HFF-Myc (cell line): Measurements from ENCODE around the gene FGFRL1.

ENCODE experiments used
- DNase-seq: peaks from one replicate; pipeline ENCODE4 v3.0.0-alpha.2; 2011; ENCODE audit warnings: low read depth; ENCODE audit errors: extremely low read depth
- H3K4me3 ChIP-seq: replicated peaks from 2 replicates; pipeline ENCODE4 v1.5.1; 2011; ENCODE audit warnings: low read depth, mild to moderate bottlenecking, control low read depth, low read length
- TF ChIP-seq, protein P1 (sequence below): IDR thresholded peaks from 2 replicates; pipeline ENCODE4 v1.5.1; 2012; ENCODE audit warnings: mild to moderate bottlenecking, low read depth, low read length, control low read depth; ENCODE audit errors: missing control alignments

Gene FGFRL1

DNA sequence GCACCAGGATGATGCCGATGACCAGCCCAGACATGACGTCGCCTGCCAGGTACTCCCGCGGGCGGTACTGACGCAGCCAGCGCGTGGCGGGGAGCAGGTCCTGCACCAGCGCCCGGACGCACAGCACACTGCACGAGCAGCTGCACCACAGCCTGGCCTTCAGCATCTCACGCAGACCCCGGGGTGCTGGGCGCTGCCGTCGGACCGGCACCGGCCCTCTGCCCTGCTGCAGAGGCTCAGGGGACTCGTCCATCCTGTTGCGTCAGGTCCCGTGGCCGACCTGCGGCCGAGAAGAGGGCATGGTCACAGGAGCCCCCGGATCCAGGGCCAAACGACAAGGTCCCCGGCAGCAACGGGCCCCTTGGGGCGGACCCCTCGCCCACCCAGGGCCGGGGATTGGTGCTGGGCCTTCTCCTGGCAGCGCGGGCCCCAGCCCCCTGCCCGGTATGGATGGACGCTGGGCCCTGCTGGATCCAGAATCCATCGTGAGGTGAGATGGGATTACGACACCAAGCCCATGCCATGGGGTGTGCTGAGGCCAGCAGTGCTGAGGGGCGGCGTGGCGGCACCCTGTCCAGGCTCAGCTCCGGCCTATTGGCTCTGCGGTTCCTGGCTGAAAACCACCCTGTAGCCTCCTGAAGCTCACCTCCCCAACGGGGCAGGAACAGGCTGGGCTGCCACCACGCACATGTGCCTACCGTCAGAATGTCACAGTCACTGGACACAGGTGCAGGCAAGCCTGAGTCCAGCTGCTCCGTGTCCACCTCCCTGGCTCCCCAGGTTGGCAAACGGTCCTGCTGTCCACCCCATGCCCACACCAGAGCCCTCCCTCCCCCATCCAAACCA is 19.8 kb upstream of the FGFRL1 start:
- H3K4me3 ChIP-seq, result no peak overlapping the region
- TF ChIP-seq, protein P1, sequence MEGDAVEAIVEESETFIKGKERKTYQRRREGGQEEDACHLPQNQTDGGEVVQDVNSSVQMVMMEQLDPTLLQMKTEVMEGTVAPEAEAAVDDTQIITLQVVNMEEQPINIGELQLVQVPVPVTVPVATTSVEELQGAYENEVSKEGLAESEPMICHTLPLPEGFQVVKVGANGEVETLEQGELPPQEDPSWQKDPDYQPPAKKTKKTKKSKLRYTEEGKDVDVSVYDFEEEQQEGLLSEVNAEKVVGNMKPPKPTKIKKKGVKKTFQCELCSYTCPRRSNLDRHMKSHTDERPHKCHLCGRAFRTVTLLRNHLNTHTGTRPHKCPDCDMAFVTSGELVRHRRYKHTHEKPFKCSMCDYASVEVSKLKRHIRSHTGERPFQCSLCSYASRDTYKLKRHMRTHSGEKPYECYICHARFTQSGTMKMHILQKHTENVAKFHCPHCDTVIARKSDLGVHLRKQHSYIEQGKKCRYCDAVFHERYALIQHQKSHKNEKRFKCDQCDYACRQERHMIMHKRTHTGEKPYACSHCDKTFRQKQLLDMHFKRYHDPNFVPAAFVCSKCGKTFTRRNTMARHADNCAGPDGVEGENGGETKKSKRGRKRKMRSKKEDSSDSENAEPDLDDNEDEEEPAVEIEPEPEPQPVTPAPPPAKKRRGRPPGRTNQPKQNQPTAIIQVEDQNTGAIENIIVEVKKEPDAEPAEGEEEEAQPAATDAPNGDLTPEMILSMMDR, result no peak
- DNase-seq, result no peak

DNA sequence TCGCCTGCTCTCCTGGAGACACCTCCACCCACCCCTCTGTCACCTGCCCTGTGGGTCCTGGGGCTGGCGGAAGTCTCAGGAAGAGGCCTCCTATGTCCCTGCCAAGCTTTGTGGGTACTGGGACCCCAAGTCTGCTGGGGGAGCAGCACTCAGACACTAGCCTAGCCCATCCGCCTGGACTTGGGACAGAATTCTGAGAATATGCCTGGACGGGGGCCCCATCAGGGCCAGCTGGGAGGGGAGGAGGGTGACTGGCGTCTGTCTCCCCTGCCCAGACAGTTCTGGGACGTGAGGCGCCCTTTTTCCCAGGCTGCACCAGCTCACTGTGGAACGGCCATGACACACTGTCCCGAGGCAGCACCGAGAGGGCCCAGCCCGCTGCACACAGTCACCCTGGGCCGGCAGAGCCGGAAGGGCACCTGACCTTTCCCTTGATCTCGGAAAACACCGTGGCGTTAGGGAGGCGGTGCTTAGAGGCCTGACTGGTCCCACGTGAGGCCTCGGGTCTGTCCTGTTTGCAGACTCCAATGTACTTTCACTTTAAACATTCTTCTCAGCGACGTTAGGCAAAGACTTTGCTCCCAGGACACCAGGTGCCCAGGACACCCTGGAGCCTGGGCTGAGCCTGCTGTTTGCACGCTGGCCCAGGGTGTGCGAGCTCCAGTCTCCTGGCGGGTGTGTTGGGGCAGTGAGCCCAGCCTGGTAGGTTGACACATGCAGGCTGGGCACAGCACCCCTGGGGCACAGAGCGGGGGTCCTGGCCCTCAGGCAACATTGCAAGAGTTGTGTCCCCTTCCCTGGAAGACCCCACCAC is 18.9 kb upstream of the FGFRL1 start:
- H3K4me3 ChIP-seq, result no peak overlapping the region
- no peak for DNase-seq
- TF ChIP-seq, protein P1, result no peak

DNA sequence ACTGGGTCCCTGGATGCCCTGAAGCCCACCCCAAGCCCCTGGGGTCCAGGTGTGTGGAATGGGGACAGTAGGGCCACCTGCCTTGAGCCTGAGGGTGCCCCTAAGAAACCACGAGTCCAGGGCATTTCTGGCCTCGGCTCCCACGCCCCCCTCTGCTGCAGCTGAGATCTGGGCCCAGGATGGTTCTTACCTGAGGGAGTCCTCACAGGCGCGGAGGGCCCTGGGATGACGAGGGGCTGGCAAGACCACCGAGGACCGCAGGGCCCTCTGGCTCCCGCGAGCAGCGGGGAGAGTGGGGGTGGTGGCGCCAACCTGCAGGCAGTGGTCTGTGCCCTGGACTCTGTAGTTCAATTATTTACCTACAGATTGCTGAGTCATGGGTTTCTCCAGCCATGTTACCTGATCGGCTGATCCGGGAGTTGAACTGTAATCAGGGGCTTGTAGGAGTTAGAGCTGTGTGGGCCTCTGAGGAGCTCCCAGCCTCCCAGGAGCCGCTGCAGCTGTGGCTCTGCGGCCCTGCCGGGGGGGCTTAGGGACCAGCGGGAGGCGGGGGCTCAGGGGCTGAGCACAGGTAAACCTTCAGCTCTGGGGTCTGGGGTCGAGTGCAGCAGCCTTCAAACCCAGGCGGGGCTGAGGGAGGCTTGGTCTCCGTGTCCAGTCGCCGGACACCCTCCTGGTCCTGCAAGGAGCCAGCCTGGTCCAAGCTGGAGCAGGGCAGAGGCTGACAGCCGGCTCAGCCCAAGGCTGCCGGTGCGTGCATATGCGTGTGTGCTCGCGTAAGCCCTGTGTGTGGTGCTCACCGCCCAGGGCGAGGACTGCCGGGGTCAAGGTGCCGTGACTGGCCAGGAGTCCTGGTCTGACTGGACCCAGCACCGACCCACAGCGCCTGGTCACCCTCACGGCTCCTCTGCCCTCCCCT is 18.1 kb upstream of the FGFRL1 start, which contains the start of gene SLC26A1:
SLC26A1 (minus strand) TSS at position 294 of the 919 bp plus-strand sequence. CDS start 1,701 bp downstream, outside the sequence.
- no peak within 1 kb of the TSS for H3K4me3 ChIP-seq
- no peak for DNase-seq
- TF ChIP-seq, protein P1, result no peak

DNA sequence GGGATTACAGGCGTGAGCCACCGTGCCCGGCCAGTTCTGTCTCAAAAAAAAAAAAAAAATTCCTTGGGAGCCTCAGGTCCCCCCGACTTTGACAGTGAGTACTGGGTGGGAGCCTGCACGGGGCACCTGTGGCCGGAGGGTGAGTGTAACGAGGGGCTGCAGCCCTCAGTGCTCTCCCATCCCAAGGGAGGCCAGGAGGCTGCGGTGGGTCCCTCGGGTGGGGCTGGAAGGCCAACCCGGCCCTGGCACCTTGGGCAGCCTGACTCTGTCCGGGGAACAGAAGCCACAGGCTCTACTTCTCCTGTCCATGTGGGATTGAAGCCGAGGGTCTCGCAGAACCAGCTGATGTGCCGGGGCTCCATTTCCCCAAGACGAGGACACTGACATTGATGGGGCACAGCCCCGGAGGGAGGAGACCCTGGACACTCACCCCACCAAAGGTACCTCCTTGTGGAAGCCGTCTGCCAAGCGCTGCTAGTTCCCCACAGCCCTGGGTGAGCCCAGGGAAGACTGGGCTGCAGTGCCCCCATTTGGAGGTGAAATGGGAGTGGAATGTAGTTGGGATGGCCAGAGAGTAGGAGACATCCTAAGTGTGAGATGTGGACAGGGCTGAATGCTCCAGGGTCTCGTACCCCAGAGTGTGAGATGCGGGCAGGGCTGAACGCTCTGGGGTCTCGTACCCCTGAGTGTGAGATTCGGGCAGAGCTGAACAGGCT is 16.0 kb upstream of the FGFRL1 start:
- DNase-seq, result no peak
- TF ChIP-seq, protein P1, result no peak

DNA sequence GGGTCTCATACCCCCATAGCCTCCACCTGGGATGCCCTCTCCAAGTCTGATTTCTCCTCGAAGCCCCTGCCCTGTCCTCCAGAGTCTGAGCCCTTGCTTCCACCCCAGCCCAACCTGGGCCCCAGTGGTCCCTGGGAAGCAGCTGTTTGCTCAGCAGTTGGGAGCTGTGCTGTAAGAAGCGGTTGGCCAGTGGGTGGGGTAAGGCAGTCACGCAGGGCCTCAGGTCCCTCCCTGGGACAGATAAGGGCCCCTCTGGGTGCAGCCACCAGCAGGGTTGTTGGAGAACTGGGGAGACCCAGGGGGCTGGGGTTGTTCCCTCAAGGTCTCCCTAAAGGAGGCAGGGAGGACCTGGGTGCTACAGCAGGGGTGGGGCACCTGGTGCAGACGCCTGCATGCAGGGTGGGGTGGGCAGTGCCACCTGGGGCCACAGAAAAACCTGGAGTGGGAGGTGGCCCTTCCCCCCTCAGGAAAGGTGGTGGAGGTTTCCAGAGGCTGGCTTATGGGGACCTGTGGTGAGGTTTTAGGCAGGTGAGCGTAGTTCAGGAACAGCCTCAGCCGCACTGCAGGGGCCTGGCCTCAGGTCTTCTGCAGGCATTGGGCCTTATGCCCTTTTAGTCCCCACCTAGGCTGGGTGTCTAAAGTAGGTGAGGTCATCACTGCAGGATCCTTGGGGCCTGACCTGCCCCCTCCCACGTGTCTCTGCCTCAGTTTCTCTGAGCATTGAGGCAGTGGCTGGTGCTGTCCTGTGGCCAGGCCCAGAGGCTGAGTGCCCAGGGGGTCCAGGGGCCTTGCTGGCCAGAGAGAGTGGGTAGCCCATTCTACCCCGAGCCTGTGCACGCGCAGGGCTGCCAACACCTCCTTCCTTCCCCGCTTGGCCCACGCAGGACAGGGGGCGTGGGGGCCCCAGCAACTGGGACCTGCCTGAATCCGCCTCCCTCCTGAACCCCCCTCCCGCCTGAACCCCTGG is 15.1 kb upstream of the FGFRL1 start:
- no peak overlapping the region for H3K4me3 ChIP-seq
- TF ChIP-seq, protein P1, result no peak
- no peak for DNase-seq

More for the DNA sequence above, 16.0 kb upstream of the FGFRL1 start:
- H3K4me3 ChIP-seq, result no peak overlapping the region
